Endothelial cell (in vitro differentiated cells): Measurements from ENCODE around the gene TAS1R1. TPM values are rescaled to one million over a fixed set of nuclear protein-coding genes. Genes with fewer than 3 reads are reported as not detected.
A peak's percentile ranks its signal among the peaks of the same experiment; 100 is the strongest.

Experiments
- DNase-seq: peaks from one replicate; pipeline ENCODE4 v3.0.0; 2021; ENCODE audit warnings: low spot score
- H3K27ac Mint-ChIP-seq: one replicate; pipeline ENCODE4 v1.8.0; 2021; ENCODE audit warnings: mixed read lengths, inconsistent platforms; ENCODE audit not compliant: unreplicated experiment
- H3K27me3 Mint-ChIP-seq: one replicate; pipeline ENCODE4 v1.8.0; 2021; ENCODE audit warnings: mild to moderate bottlenecking, moderate library complexity, mixed read lengths, inconsistent platforms; ENCODE audit not compliant: unreplicated experiment
- H3K36me3 Mint-ChIP-seq: one replicate; pipeline ENCODE4 v1.8.0; 2021; ENCODE audit warnings: mild to moderate bottlenecking, low read depth, mixed read lengths, inconsistent platforms; ENCODE audit not compliant: unreplicated experiment
- H3K4me1 Mint-ChIP-seq: one replicate; pipeline ENCODE4 v1.8.0; 2021; ENCODE audit warnings: mild to moderate bottlenecking, mixed read lengths, inconsistent platforms; ENCODE audit not compliant: unreplicated experiment
- H3K4me3 Mint-ChIP-seq: one replicate; pipeline ENCODE4 v1.8.0; 2021; ENCODE audit warnings: mild to moderate bottlenecking, mixed read lengths, inconsistent platforms; ENCODE audit not compliant: unreplicated experiment
- H3K9me3 Mint-ChIP-seq: one replicate; pipeline ENCODE4 v1.8.0; 2021; ENCODE audit warnings: mixed read lengths, inconsistent platforms; ENCODE audit not compliant: unreplicated experiment
- CTCF ChIP-seq: fragments of 200-600 bp; sonication (generic); IDR thresholded peaks from one replicate; pipeline ENCODE4 v1.5.0; 2021; ENCODE audit warnings: antibody characterized with exemption; ENCODE audit not compliant: unreplicated experiment
- total RNA-seq: library from RNA; stranded (reverse); fragmentation: NEBNext Ultra II Directional; extraction: Animal tissue kit (Norgen Biotek cat#: 25700); gene quantifications from one replicate; pipeline ENCODE4 v1.2.1, GENCODE V29; 2021; ENCODE audit not compliant: unreplicated experiment

The TAS1R1 gene
- total RNA-seq, 1 donor from 2014 or later: not detected

- H3K27ac Mint-ChIP-seq: peak overlapping the region; percentile 64
- H3K9me3 Mint-ChIP-seq: no peaks in the 10 kb centered on the region
- peaks cover 10% of the 10 kb centered on the region for H3K4me1 Mint-ChIP-seq
- no peak overlapping the region for H3K4me3 Mint-ChIP-seq
- TF ChIP-seq CTCF: no peak
- peaks cover 9% of the 10 kb centered on the region for H3K27me3 Mint-ChIP-seq
- H3K36me3 Mint-ChIP-seq: no peaks in the 10 kb centered on the region
- DNase-seq: no peak
Observed at GRCh38 chr1:6577831-6578525, 22.9 kb downstream of the TAS1R1 start.

- H3K9me3 Mint-ChIP-seq: no peaks in the 10 kb centered on the region
- no peak for TF ChIP-seq CTCF
- H3K4me1 Mint-ChIP-seq: peaks cover 10% of the 10 kb centered on the region
- peak overlapping the region; percentile 94 for H3K27ac Mint-ChIP-seq
- DNase-seq: no peak
- H3K27me3 Mint-ChIP-seq: peaks cover 9% of the 10 kb centered on the region
- peak overlapping the region; percentile 97 for H3K4me3 Mint-ChIP-seq
- no peaks in the 10 kb centered on the region for H3K36me3 Mint-ChIP-seq
Observed at GRCh38 chr1:6578624-6579373, 23.7 kb downstream of the TAS1R1 start.

- peak; percentile 97 for DNase-seq
- H3K4me3 Mint-ChIP-seq: peak within 1 kb of the TSS; percentile 97
- no peak for TF ChIP-seq CTCF
- H3K27ac Mint-ChIP-seq: peak within 1 kb of the TSS; percentile 94
- H3K36me3 Mint-ChIP-seq: peaks cover 1% of the 10 kb centered on the region
- no peaks in the 10 kb centered on the region for H3K9me3 Mint-ChIP-seq
- H3K4me1 Mint-ChIP-seq: peaks cover 12% of the 10 kb centered on the region
- peaks cover 9% of the 10 kb centered on the region for H3K27me3 Mint-ChIP-seq
Observed at GRCh38 chr1:6579374-6580118, 24.4 kb downstream of the TAS1R1 start, which contains the start of gene ZBTB48. Gene ZBTB48, plus strand, starts transcription at chr1:6579994. Its CDS starts 616 bp downstream, at chr1:6580610.

- Mint-ChIP-seq H3K9me3 (no peaks in the 10 kb centered on the region), H3K27me3 (peaks cover 9% of the 10 kb centered on the region), H3K4me3 (peak overlapping the region; percentile 97), H3K36me3 (peaks cover 7% of the 10 kb centered on the region), H3K27ac (peak overlapping the region; percentile 94), H3K4me1 (peaks cover 15% of the 10 kb centered on the region)
- DNase-seq: no peak
- TF ChIP-seq CTCF: no peak
Observed at GRCh38 chr1:6580119-6580592, 25.0 kb downstream of the TAS1R1 start.
